Fibroblast of villous mesenchyme (primary cell): ENCODE data around the gene DISC1. TPM values are rescaled to one million over a fixed set of nuclear protein-coding genes. Genes with fewer than 3 reads are reported as not detected.

Experiments used
- DNase-seq: peaks from one replicate; pipeline ENCODE4 v3.0.0-alpha.2; 2010; ENCODE audit warnings: low read depth
- H3K4me3 ChIP-seq: 2 replicates; pipeline ENCODE4 v1.5.1; 2011; ENCODE audit warnings: low read depth, mild to moderate bottlenecking, low read length
- total RNA-seq: library from RNA; depleted of rRNA; stranded (reverse); fragments of >200 nt; gene quantifications from 2 replicates; pipeline ENCODE4 v1.2.3, GENCODE V29; 2012
- TF ChIP-seq, protein P1 (sequence below): IDR thresholded peaks from 2 replicates; pipeline ENCODE4 v1.5.1; 2012; ENCODE audit warnings: low read depth, mild to moderate bottlenecking, low read length; ENCODE audit not compliant: insufficient read depth

Gene DISC1
- total RNA-seq, 1 donor: 9.9 TPM

DNA sequence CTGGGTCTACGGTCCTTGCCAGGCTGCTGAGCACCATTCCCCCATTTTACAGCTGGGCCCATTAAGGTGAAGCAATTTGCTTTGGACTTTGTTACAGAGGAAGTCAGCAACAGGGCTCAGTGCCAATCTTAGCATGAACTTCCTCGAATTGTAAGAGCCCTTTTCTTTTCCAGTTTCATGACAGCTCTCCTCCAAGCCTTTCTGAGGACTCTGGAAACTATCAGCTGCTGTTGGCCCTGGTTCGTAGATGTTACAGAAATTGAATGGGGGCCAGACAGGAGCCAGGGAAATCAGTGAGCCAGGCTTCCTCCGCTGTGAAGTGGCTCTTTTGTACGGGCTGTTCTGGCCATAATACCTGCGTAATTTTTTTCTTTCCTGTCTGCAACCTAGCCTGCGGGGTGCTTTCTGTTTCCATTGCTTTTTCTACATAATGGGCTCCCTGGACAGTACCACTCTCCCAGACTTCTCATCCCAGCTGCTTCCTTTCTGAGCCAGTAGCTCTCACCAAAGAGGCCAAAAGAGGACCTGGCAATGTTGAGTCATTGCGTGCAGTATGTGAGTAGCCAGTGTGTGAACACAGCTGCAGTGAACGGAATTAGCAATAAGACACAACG lies 386.3 kb downstream of the DISC1 start:
- no peak overlapping the region for H3K4me3 ChIP-seq
- TF ChIP-seq, protein P1, sequence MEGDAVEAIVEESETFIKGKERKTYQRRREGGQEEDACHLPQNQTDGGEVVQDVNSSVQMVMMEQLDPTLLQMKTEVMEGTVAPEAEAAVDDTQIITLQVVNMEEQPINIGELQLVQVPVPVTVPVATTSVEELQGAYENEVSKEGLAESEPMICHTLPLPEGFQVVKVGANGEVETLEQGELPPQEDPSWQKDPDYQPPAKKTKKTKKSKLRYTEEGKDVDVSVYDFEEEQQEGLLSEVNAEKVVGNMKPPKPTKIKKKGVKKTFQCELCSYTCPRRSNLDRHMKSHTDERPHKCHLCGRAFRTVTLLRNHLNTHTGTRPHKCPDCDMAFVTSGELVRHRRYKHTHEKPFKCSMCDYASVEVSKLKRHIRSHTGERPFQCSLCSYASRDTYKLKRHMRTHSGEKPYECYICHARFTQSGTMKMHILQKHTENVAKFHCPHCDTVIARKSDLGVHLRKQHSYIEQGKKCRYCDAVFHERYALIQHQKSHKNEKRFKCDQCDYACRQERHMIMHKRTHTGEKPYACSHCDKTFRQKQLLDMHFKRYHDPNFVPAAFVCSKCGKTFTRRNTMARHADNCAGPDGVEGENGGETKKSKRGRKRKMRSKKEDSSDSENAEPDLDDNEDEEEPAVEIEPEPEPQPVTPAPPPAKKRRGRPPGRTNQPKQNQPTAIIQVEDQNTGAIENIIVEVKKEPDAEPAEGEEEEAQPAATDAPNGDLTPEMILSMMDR: no peak
- peak; percentile 82 for DNase-seq

DNA sequence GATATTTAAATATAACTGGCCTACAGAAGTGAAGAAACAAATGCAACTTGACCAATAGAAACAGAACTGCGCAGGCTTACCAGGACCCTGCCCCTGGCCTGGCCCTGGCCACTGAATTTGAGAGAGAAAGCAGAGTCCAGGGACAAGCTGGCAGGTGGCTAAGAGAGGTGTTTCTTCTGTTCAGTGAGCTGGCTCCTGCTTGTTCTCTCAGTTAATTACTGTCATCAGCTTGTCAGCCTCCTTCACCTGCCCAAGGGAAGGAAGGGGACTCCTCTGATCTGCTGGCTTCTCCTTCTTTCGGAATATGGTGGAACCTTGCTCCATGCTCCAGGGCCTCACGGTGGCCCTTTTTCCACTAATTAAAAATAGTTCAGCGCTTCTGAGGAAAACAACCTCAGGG lies 388.4 kb downstream of the DISC1 start:
- TF ChIP-seq, protein P1: no peak
- DNase-seq: no peak

DNA sequence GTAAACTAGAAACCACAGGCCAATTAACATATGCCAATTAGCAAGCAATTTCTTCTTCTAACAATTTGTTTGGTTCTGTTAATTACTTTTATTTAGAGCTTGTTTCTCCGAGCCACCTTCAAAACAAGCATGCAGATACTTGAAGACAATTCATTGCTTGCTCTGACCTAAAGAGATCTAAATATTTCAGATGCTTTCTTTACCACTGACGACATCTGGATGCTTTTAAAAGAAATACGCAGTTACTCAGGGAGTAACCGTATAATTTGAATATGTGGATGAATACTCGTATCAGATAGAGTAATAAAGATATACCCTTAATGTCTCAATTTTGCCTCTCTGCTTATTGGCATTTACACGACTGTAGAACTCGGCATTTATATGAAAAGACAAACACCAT lies 390.0 kb downstream of the DISC1 start:
- DNase-seq: peak; percentile 86
- TF ChIP-seq, protein P1: no peak
- no peak overlapping the region for H3K4me3 ChIP-seq

More for the DNA sequence above, 388.4 kb downstream of the DISC1 start:
- H3K4me3 ChIP-seq: no peak overlapping the region

DNA sequence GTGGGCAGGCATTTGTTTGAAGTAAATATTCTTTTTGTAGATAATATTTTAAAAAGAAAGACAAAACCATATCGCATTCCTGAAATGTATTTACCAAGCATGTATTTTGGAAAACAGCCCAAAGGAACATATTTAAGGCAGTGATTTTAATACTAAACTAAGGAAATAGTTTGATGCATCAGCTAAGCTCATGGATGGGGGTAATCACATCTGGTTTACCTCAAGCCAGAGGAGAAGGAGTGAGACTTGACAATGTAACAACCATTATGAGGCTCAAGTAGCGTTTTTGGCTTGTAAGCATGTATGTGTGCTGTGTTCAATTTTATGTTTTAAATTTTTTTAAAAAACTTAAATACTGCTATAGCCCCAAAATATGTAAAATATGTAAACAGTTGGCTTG lies 390.5 kb downstream of the DISC1 start:
- TF ChIP-seq, protein P1: no peak
- peak; percentile 74 for DNase-seq
- H3K4me3 ChIP-seq: no peak overlapping the region

DNA sequence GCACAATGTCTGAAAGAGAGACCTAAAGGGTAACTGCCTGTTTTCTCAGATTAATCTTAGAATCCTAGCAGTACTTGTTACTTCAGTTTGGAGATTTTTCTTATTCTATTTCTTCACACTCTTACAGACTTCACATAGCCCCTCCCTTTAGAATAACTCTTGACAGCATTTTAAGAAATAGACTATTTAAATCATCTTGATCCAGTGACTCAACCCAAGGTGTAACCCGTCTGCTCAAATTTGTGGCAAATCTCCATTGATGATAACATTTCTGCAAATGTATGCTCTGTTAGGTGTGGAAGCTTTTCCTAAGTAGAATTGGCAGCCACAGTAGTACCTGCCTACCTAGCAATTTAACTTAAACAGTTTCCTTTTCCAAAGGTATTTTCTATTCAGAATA lies 391.2 kb downstream of the DISC1 start:
- no peak for DNase-seq
- H3K4me3 ChIP-seq: no peak overlapping the region
- TF ChIP-seq, protein P1: no peak

DNA sequence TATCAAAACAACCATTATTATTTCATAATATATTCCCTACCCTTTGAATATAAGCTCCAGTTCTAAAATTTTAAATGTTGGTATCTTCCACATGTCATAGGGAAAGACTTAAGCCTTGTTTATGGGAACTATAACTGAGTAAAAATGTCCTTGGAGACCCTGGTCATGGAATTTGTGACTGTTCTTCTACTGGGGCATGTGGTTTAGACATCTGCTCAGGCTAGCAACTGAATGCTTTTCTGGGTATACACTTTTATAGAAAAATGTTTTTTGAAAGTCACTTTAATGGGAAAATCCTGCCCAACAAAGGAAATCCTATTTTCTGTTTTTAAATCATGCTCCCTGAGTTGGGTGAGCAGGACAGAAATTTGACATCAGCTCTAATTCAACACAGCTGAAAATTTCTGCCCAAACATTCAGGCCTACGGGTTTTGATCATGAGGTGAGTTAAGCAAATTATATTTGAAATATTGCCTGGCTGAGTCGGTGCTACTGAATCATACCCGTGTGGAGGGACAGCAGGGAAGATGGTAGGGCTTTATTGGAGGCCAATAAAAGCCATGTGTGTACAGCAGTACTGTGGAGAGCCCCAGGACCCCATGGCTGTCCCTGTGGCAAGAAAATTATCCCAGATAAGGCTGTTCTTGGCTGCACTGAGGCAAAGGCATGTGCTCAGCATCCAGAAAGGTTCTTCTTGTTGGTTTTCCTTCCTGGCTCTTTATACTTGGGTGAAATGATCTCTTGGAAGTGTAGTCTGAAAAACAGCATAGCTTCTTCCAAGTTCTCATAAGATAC lies 391.8 kb downstream of the DISC1 start:
- no peak for DNase-seq
- TF ChIP-seq, protein P1: no peak
- H3K4me3 ChIP-seq: no peak overlapping the region

DNA sequence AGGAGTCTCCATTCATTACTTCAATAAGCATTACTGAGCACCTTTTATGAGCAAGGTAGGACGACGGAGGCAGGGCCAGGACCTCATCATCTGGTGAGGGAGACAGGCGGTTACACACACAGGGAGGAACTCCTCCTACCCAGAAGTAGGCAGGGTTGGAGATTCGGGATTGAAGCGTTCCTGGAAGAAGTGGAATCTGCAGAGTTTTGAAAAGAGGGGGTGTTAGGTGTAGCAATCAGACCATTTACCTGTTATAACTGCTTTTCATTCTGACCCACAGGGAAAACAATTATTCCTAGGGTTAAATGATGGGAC lies 392.4 kb downstream of the DISC1 start:
- TF ChIP-seq, protein P1: no peak
- no peak overlapping the region for H3K4me3 ChIP-seq
- DNase-seq: no peak
